Ammon's horn (tissue), 1 donor: ENCODE results near the gene CCDC184.
A peak's percentile ranks its signal among the peaks of the same experiment; 100 is the strongest.
"Not testable (repeated sequence)": the region's sequence is repeated elsewhere in the genome, so short reads cannot be mapped to it uniquely, and the experiment has no call there.

Experiments
- DNase-seq: peaks from one replicate; pipeline ENCODE4 v3.0.0-alpha.2; 2016; ENCODE audit warnings: low spot score

Gene CCDC184

GRCh38 chr12:48183091-48183875, at the start of gene CCDC184:
CCDC184 (plus strand) TSS chr12:48183644; CDS start chr12:48184123, 479 bp downstream.
- peak; percentile 94 for DNase-seq

- no peak for DNase-seq
Observed at GRCh38 chr12:48135027-48135426, 48.4 kb upstream of the CCDC184 start.

GRCh38 chr12:48142818-48143674, 40.4 kb upstream of the CCDC184 start:
- DNase-seq: no peak

- no peak for DNase-seq
Observed at GRCh38 chr12:48143898-48144297, 39.5 kb upstream of the CCDC184 start.

- DNase-seq: no peak
Observed at GRCh38 chr12:48145981-48146380, 37.5 kb upstream of the CCDC184 start.

GRCh38 chr12:48151103-48151771, 32.2 kb upstream of the CCDC184 start:
- DNase-seq: no peak

GRCh38 chr12:48155786-48156185, 27.7 kb upstream of the CCDC184 start:
- not testable (repeated sequence) for DNase-seq

GRCh38 chr12:48156652-48157017, 26.8 kb upstream of the CCDC184 start:
- DNase-seq: no peak

GRCh38 chr12:48157018-48157888, 26.2 kb upstream of the CCDC184 start, which contains the start of gene ASB8:
ASB8 (minus strand) TSS chr12:48157515; CDS start chr12:48153496, 4,019 bp downstream.
- peak; percentile 98 for DNase-seq

GRCh38 chr12:48157889-48158370, 25.5 kb upstream of the CCDC184 start:
- DNase-seq: no peak

GRCh38 chr12:48160046-48160445, 23.4 kb upstream of the CCDC184 start:
- DNase-seq: no peak

- peak; percentile 71 for DNase-seq
Observed at GRCh38 chr12:48160807-48161206, 22.6 kb upstream of the CCDC184 start.

GRCh38 chr12:48163150-48163747, 20.2 kb upstream of the CCDC184 start:
- DNase-seq: no peak

GRCh38 chr12:48164451-48164850, 19.0 kb upstream of the CCDC184 start:
- DNase-seq: no peak

GRCh38 chr12:48165089-48165981, 18.1 kb upstream of the CCDC184 start:
- DNase-seq: peak; percentile 78

GRCh38 chr12:48169011-48169410, 14.4 kb upstream of the CCDC184 start:
- DNase-seq: no peak

GRCh38 chr12:48175613-48176416, 7.6 kb upstream of the CCDC184 start:
- no peak for DNase-seq

- DNase-seq: no peak
Observed at GRCh38 chr12:48176417-48176751, 7.1 kb upstream of the CCDC184 start.

GRCh38 chr12:48177982-48178381, 5.5 kb upstream of the CCDC184 start:
- no peak for DNase-seq
